IPS-20b (cell line): ENCODE data around the gene ZBTB7A.
A peak's percentile ranks its signal among the peaks of the same experiment; 100 is the strongest.

Experiments used
- H3K27ac ChIP-seq: one replicate; pipeline ENCODE4 v1.5.1; 2013; ENCODE audit warnings: low read length
- H3K27me3 ChIP-seq: 2 replicates; pipeline ENCODE4 v1.6.1; 2013; ENCODE audit warnings: mild to moderate bottlenecking, low read length, inconsistent platforms; ENCODE audit not compliant: insufficient read depth
- H3K36me3 ChIP-seq: 2 replicates; pipeline ENCODE4 v1.6.1; 2013; ENCODE audit warnings: low read depth, mild to moderate bottlenecking, inconsistent platforms, low read length, moderate library complexity; ENCODE audit not compliant: insufficient read depth
- H3K4me1 ChIP-seq: 2 replicates; pipeline ENCODE4 v1.6.1; 2013; ENCODE audit warnings: mild to moderate bottlenecking, control low read depth, inconsistent platforms, low read length, moderate library complexity; ENCODE audit not compliant: insufficient read depth
- H3K4me3 ChIP-seq: 2 replicates; pipeline ENCODE4 v1.5.1; 2013; ENCODE audit warnings: mild to moderate bottlenecking, low read length, inconsistent platforms
- H3K9ac ChIP-seq: 2 replicates; pipeline ENCODE4 v1.6.1; 2013; ENCODE audit warnings: low read depth, mild to moderate bottlenecking, inconsistent platforms, low read length, moderate library complexity
- H3K9me3 ChIP-seq: 2 replicates; pipeline ENCODE4 v1.6.1; 2013; ENCODE audit warnings: mild to moderate bottlenecking, low read depth, low read length, inconsistent platforms; ENCODE audit not compliant: insufficient read depth

Gene ZBTB7A

GRCh38 chr19:4066682-4067395 is at the start of gene ZBTB7A:
Gene ZBTB7A, minus strand, starts transcription at chr19:4066899. Its CDS starts 11,667 bp downstream, at chr19:4055232.
- H3K9me3 ChIP-seq: no peaks in the 10 kb centered on the region
- H3K27ac ChIP-seq: no peak within 1 kb of the TSS
- H3K9ac ChIP-seq: no peak within 1 kb of the TSS; the same call in 1 of the 2 replicates
- peak within 1 kb of the TSS; percentile 62; the same call in 1 of the 2 replicates for H3K4me3 ChIP-seq
- peaks cover 6% of the 10 kb centered on the region; the same call in 1 of the 2 replicates for H3K36me3 ChIP-seq
- no peaks in the 10 kb centered on the region for H3K4me1 ChIP-seq
- H3K27me3 ChIP-seq: peaks cover 30% of the 10 kb centered on the region

DNA sequence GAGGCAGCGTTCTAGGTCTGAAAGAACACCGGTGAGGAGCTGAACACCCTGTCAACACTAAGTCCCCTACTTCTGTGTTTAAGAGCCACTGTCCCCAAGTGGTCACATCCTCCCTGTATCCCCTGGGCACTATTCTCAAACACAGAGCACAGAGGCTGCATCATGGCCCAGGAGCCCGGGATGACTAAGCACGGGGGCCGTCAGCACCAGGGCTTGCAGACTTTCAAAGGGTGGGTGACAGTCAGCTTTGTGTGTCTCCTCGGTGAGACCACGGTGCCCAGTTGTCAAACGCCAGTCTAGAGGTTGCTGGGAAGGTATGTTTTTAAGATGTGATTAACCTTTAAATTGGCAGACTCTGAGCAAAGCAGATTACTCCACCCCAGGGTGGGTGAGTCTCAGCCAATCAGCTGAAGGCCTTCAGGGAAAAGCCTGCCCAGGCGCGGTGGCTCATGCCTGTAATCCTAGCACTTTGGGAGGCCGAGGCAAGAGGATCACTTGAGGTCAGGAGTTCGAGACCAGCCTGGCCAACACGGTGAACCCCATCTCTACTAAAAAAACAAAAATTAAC is 49.2 kb upstream of the ZBTB7A start:
- H3K9me3 ChIP-seq: no peaks in the 10 kb centered on the region
- no peaks in the 10 kb centered on the region for H3K4me1 ChIP-seq
- no peak overlapping the region for H3K27ac ChIP-seq
- H3K9ac ChIP-seq: no peak overlapping the region
- H3K36me3 ChIP-seq: peaks cover 69% of the 10 kb centered on the region
- no peak overlapping the region for H3K4me3 ChIP-seq
- no peaks in the 10 kb centered on the region for H3K27me3 ChIP-seq

DNA sequence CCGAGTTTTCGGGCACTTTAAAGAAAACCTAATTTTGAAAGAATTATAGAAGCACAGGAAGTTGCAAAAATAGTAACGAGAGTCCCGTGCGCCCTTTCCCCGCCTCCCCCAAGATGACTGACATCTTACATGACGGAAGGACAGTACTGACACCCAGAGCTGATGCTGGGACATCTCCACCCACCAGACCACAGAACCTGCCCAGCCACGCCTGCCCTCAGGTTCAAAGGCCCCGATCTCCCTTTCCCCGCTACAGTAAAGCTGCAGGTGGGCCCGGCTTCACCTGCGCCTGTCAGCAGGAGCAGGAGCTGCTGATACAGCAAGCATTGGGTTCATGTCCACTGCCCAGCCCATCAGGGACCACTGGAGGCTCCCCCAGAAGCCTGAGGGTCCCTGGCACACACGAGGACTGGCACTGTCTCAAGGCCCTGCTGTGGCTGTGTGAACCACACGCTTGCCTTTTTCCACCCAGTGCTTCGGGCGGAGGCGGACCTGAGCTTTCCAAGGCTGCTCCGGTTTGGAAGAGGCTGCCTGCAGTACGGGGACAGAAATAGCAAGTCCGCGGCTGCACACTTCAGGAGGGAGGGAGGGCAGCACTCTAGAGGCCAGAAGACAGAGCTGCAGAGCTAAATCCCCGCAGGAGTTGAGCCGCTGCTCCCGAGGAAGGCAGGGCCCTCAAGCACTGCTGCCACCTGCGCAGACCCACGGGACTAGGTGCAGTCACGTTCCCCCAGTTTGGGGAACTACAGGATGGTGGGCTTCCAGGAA is 48.5 kb upstream of the ZBTB7A start:
- no peak overlapping the region for H3K4me3 ChIP-seq
- no peak overlapping the region for H3K9ac ChIP-seq
- H3K4me1 ChIP-seq: no peaks in the 10 kb centered on the region
- H3K9me3 ChIP-seq: no peaks in the 10 kb centered on the region
- H3K36me3 ChIP-seq: peaks cover 76% of the 10 kb centered on the region
- H3K27ac ChIP-seq: no peak overlapping the region
- H3K27me3 ChIP-seq: no peaks in the 10 kb centered on the region

DNA sequence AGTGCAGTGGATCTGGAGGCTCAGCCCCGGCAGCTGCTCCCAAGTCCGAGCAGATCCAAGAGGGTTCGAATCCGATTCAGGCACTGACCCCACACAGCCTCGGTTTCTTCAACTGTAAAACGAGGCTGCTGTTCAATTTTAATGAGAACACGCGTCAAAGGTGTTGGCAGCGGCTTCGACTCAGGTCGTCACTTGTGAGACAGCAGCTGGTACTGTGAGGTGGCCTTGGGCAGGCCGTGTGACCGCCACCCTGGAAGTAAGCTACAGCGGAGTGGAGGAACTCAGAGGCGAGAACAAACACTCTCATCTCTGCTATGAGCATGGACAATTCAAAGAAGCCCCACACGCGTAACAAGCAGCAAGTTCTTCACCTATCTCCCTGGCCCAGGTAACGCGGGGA is 47.5 kb upstream of the ZBTB7A start:
- peaks cover 79% of the 10 kb centered on the region for H3K36me3 ChIP-seq
- H3K9me3 ChIP-seq: no peaks in the 10 kb centered on the region
- H3K27ac ChIP-seq: no peak overlapping the region
- no peak overlapping the region for H3K4me3 ChIP-seq
- H3K9ac ChIP-seq: no peak overlapping the region
- no peaks in the 10 kb centered on the region for H3K27me3 ChIP-seq
- H3K4me1 ChIP-seq: no peaks in the 10 kb centered on the region

DNA sequence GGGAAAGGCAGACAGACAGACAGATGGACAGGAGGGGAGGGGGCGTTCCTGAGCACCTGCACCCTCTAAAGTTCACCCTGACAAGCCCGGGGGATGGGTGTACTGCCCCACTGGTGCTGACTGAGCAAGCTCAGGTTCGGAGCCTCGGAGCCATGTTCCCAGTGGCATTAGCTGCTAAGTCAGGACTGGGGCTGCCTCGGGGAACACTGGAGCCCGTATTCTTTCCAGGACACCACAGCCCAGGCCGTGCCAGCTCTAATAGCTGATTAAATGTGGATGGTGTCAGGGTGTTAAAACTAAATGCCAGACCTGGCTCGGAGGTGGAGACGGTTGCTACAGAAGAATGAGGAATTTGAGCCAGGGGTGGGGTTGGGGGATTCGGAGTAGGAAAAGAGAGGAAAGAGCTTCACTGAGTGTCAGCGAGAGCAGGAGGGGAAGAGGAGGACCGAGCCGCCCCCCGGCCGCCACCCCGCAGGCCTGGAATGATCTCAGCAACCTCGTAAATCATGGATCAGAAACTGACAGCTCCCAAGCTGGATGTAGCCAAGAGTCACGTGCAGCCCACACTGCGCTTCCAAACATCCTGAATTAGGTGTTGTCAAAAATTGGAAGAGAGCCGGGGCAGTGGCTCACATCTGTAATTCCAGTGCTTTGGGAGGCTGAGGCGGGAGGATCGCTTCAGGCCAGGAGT is 46.8 kb upstream of the ZBTB7A start:
- Histone ChIP-seq H3K27me3 (no peaks in the 10 kb centered on the region), H3K27ac (no peak overlapping the region), H3K9ac (no peak overlapping the region), H3K9me3 (no peaks in the 10 kb centered on the region), H3K4me3 (no peak overlapping the region), H3K36me3 (peaks cover 85% of the 10 kb centered on the region), H3K4me1 (no peaks in the 10 kb centered on the region)

- no peak overlapping the region for H3K27ac ChIP-seq
- H3K27me3 ChIP-seq: no peaks in the 10 kb centered on the region
- H3K36me3 ChIP-seq: peaks cover 89% of the 10 kb centered on the region
- H3K4me3 ChIP-seq: no peak overlapping the region
- H3K4me1 ChIP-seq: no peaks in the 10 kb centered on the region
- no peaks in the 10 kb centered on the region for H3K9me3 ChIP-seq
- no peak overlapping the region for H3K9ac ChIP-seq
These were observed 45.7 kb upstream of the ZBTB7A start for GRCh38 chr19:4112367-4112766.

DNA sequence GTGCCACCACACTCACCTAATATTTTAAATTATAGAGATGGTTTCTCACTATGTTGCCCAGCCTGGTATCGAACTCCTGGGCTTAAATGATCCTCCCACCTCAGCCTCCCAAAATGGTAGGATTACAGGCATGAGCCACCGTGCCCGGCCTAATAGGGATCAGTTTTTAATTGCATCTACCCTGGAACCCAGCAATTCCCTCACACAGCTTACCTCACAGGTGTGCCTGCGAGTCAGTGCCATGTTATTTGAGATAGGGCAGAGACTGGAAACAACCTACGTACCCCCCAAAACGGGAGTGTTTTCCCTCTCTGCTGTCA is 42.9 kb upstream of the ZBTB7A start:
- H3K4me1 ChIP-seq: no peaks in the 10 kb centered on the region
- H3K27me3 ChIP-seq: no peaks in the 10 kb centered on the region
- H3K9me3 ChIP-seq: no peaks in the 10 kb centered on the region
- no peak overlapping the region for H3K4me3 ChIP-seq
- no peak overlapping the region for H3K27ac ChIP-seq
- H3K9ac ChIP-seq: no peak overlapping the region
- peaks cover 87% of the 10 kb centered on the region for H3K36me3 ChIP-seq

- Histone ChIP-seq H3K4me3 (no peak overlapping the region), H3K4me1 (no peaks in the 10 kb centered on the region), H3K27ac (no peak overlapping the region), H3K36me3 (peaks cover 86% of the 10 kb centered on the region), H3K9me3 (no peaks in the 10 kb centered on the region), H3K27me3 (no peaks in the 10 kb centered on the region), H3K9ac (no peak overlapping the region)
These were observed 42.3 kb upstream of the ZBTB7A start for GRCh38 chr19:4108767-4109625.

DNA sequence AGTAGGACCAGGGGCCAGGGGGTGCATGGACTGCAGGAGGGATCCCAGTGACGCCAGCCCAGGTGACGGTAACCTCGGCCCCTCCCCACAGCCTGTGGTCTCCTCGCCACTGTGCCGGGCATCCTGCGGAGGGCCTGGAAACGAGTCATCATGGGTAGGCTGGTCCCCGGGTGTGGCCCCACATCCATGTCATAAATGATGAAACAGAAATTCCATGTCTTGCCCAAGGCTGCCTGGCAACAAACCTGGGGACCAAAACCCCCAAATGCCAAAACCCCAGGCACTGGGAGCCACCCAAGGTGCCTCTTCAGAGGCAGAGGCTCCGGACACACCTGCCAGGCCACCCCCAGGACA is 36.4 kb upstream of the ZBTB7A start:
- peaks cover 85% of the 10 kb centered on the region for H3K36me3 ChIP-seq
- no peak overlapping the region for H3K27ac ChIP-seq
- no peaks in the 10 kb centered on the region for H3K9me3 ChIP-seq
- H3K4me3 ChIP-seq: no peak overlapping the region
- no peak overlapping the region for H3K9ac ChIP-seq
- no peaks in the 10 kb centered on the region for H3K4me1 ChIP-seq
- H3K27me3 ChIP-seq: no peaks in the 10 kb centered on the region

- Histone ChIP-seq H3K9ac (no peak overlapping the region), H3K27me3 (no peaks in the 10 kb centered on the region), H3K9me3 (no peaks in the 10 kb centered on the region), H3K36me3 (peaks cover 84% of the 10 kb centered on the region), H3K27ac (no peak overlapping the region), H3K4me1 (no peaks in the 10 kb centered on the region), H3K4me3 (no peak overlapping the region)
These were observed 35.8 kb upstream of the ZBTB7A start for GRCh38 chr19:4102339-4103079.

- no peaks in the 10 kb centered on the region for H3K4me1 ChIP-seq
- no peak overlapping the region for H3K4me3 ChIP-seq
- H3K9me3 ChIP-seq: no peaks in the 10 kb centered on the region
- H3K9ac ChIP-seq: no peak overlapping the region
- peaks cover 86% of the 10 kb centered on the region for H3K36me3 ChIP-seq
- no peak overlapping the region for H3K27ac ChIP-seq
- no peaks in the 10 kb centered on the region for H3K27me3 ChIP-seq
These were observed 34.7 kb upstream of the ZBTB7A start for GRCh38 chr19:4101496-4101770.
